ENCODE results near the gene PCK2. TPM values are rescaled to one million over a fixed set of nuclear protein-coding genes. Genes with fewer than 3 reads are reported as not detected.
A peak's percentile ranks its signal among the peaks of the same experiment; 100 is the strongest.

Gene PCK2
- total and polyA plus RNA-seq, 2 donors (not counting 3 experiments of a cell fraction or from before 2014, with no cell fraction given), result 23.5 to 24.5 TPM

DNA sequence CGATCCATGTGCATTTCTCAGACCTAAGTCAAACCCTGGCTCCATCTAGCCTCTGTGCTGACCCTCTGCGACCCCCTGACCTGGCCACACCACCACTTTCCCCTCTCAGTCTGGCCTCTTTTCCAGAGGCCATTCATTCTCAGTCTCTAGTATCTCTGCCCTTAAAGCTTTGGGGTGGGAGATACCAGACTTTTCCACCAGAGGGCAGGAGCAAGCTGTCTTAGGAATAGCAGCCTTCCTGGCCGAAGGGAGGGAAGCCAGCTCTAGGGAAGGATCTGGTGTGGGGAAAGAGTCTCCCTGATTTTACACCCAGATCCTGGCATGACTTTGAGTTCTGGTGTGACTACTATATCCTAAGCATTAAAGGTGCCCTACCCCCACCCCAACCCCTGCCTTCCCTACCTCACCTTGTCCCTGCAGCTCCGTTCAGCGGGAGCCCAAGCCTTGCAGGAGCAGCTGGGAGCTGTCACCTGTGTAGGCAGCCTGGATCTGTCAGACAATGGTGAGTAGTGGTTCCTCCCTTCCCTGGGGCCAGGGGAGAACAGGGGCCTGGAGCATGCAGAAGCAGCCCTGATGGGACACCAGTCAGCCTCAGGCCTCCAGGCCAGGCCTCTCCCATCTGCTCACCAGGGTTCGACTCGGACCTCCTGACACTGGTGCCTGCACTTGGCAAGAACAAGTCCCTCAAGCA is 35.7 kb upstream of the PCK2 start:
- Histone ChIP-seq H3K4me3 (replicated peaks in 1 of 3; ENCODE audit: insufficient read depth in 1 of 3, low read depth in 1 of 3, low read length in 3 of 3) (no peak overlapping the region), H3K9me1 (replicated peaks; ENCODE audit: control insufficient read depth, extremely low read depth, insufficient read depth, low read length) (no peaks in the 10 kb centered on the region), H3K27ac (ENCODE audit: insufficient read depth, low read depth, low read length) (no peak overlapping the region), H3K4me1 (ENCODE audit: control insufficient read depth, extremely low read depth, insufficient read depth, low read length) (no peaks in the 10 kb centered on the region), H3K9ac (replicated peaks; ENCODE audit: extremely low read depth, insufficient read depth, low read length) (no peak overlapping the region), H3K27me3 (ENCODE audit: control insufficient read depth in 2 of 2, insufficient read depth in 2 of 2, low read length in 2 of 2) (no peaks in the 10 kb centered on the region), H3K4me2 (ENCODE audit: insufficient read depth, low read length) (no peak overlapping the region), H4K20me1 (replicated peaks; ENCODE audit: control insufficient read depth, extremely low read depth, insufficient read depth, low read length) (no peaks in the 10 kb centered on the region), H3K79me2 (ENCODE audit: control insufficient read depth, insufficient read depth, low read length) (no peaks in the 10 kb centered on the region), H3K36me3 (ENCODE audit: control insufficient read depth in 2 of 2, extremely low read depth in 1 of 2, insufficient read depth in 2 of 2, low read length in 2 of 2) (no peaks in the 10 kb centered on the region), H3K9me3 (replicated peaks; ENCODE audit: control insufficient read depth, insufficient read depth, low read length) (no peaks in the 10 kb centered on the region), H2AFZ (ENCODE audit: low read depth, low read length) (no peak overlapping the region)
- intact Hi-C loops (cut with micrococcal nuclease), result loop anchor here (1.0 to 5.0 kb wide), 6 partner anchors 32 to 239 kb away; partner anchors contain the start of genes IRF9 and MDP1
- POLR2A ChIA-PET, result interaction anchor here (1.7 to 2.0 kb wide), 2 partner anchors 32 to 50 kb away, joined by 7 to 8 read pairs; no protein-coding TSS in a partner anchor
- no TSS peak for BruUV-seq (replicated peaks)
- TF ChIP-seq GATA2 (IDR thresholded peaks at IDR 0.05; ENCODE audit: insufficient read depth, insufficient read length, low read depth, low read length) (no peak), MYC (IDR thresholded peaks at IDR 0.05; ENCODE audit: low read depth, low read length) (no peak), FOS (IDR thresholded peaks at IDR 0.05; ENCODE audit: borderline replicate concordance, insufficient read depth, low read length) (no peak), POLR2AphosphoS5 (IDR thresholded peaks at IDR 0.05; ENCODE audit: insufficient read depth, low read depth, low read length) (no peak), JUN (IDR thresholded peaks at IDR 0.05; ENCODE audit: borderline replicate concordance, insufficient read depth, insufficient read length, low read depth) (no peak), POLR2A (IDR thresholded peaks at IDR 0.05; ENCODE audit: low read depth, low read length) (no peak), EZH2 (IDR thresholded peaks at IDR 0.05; ENCODE audit: borderline replicate concordance, low read depth, low read length, severe bottlenecking) (no peak)
- TF ChIP-seq, protein P1, sequence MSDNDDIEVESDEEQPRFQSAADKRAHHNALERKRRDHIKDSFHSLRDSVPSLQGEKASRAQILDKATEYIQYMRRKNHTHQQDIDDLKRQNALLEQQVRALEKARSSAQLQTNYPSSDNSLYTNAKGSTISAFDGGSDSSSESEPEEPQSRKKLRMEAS (IDR thresholded peaks at IDR 0.05; ENCODE audit: insufficient read depth, insufficient read length), result no peak
- TF ChIP-seq, protein P2, sequence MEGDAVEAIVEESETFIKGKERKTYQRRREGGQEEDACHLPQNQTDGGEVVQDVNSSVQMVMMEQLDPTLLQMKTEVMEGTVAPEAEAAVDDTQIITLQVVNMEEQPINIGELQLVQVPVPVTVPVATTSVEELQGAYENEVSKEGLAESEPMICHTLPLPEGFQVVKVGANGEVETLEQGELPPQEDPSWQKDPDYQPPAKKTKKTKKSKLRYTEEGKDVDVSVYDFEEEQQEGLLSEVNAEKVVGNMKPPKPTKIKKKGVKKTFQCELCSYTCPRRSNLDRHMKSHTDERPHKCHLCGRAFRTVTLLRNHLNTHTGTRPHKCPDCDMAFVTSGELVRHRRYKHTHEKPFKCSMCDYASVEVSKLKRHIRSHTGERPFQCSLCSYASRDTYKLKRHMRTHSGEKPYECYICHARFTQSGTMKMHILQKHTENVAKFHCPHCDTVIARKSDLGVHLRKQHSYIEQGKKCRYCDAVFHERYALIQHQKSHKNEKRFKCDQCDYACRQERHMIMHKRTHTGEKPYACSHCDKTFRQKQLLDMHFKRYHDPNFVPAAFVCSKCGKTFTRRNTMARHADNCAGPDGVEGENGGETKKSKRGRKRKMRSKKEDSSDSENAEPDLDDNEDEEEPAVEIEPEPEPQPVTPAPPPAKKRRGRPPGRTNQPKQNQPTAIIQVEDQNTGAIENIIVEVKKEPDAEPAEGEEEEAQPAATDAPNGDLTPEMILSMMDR (IDR thresholded peaks at IDR 0.05; ENCODE audit: extremely low read depth in 1 of 2, insufficient read depth in 1 of 2, low read depth in 1 of 2, low read length in 2 of 2), result peak; percentile 62 to 64
- CTCF ChIA-PET, result interaction anchor here (0.6 to 9.5 kb wide), 47 partner anchors 9 to 468 kb away, joined by 3 to 420 read pairs (median 5); partner anchors contain the start of genes CHMP4A, CIDEB, DCAF11 and DHRS1
- dilution Hi-C loops (cut with MboI; ENCODE audit: extremely low pct_ligation_motif_present, low sequenced_read_pairs), result no loop called here
- DNase-seq (ENCODE audit: low read depth, low spot score), result peak; percentile 44
- FAIRE-seq, result peak; percentile 90
